ENCODE data around the gene MCU. TPM values are rescaled to one million over a fixed set of nuclear protein-coding genes. Genes with fewer than 3 reads are reported as not detected.
A peak's percentile ranks its signal among the peaks of the same experiment; 100 is the strongest.

The MCU gene
- total RNA-seq, 1 experiment from 2014 or later = 26.8 TPM

DNA sequence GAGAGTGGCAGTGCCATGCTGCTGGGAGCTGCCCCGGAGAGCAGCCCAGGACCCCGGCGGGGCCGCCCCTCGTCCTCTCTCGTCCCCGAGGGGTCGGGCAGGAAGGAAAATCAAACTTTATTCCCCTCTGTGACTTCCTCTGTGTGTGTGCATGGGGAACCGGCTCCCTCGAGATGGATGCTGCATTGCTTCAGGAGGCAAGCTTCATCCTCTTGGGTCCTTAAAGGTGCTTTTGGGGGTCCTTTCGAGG lies 726 bp downstream of the MCU start (continued):
- no peak for TF ChIP-seq YY1 (IDR thresholded peaks at IDR 0.05; ENCODE audit: extremely low read depth, insufficient replicate concordance, low read depth, low read length)
- TF ChIP-seq SP1 (IDR thresholded peaks at IDR 0.05; ENCODE audit: low read depth) = no peak
- TF ChIP-seq ZBTB33 (IDR thresholded peaks at IDR 0.05; ENCODE audit: extremely low read depth, insufficient replicate concordance, low read length) = no peak
- TF ChIP-seq EZH2phosphoT487 (IDR thresholded peaks at IDR 0.05; ENCODE audit: borderline replicate concordance) = no peak

DNA sequence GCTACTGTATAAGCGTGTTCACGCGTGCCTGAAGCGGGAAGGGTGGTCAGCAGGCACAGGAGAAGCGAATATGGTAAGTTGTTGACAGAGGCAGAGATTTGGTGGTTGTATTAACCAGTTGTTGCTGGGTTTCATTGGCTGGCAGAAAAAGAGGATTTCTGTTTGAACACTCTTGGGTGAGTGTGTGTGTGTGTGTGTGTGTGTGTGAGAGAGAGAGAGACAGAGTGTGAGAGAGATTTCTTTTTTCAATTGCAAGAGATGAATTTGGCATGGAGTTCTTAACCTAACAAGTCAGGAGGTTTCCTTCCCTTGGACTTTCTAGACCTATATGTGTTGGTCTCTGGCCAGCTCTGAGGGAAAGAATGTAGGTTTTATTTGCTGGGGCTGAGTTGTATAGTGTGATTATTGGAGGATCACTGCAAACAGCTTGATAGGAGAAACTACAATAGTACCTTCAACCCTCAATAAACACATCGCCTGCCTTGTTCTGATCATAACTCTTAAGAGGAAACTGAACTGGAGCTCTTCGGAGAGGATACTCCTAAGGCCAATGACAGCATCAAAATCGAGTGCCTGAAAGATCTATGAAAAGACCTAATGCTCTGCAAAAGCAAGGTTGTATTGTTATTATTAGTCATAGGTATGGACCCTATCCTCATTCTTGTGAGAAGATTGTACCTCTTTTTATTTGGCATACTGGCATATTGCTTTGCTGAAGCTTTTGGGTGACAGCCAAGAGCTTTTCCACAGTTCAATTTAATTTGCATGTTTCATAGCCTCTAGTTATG lies 1.2 kb downstream of the MCU start:
- Histone ChIP-seq H3K27ac (ENCODE audit: low read depth, low read length) (0 out of 2 replicates have a peak overlapping the region, but pooled peaks have one; percentile 7), H3K9me3 (ENCODE audit: control insufficient read depth in 1 of 2, insufficient read depth in 1 of 2, low read depth in 1 of 2, low read length in 2 of 2) (no peaks in the 10 kb centered on the region), H3K36me3 (ENCODE audit: control insufficient read depth in 1 of 2, insufficient read depth in 2 of 2, low read length in 2 of 2) (no peaks in the 10 kb centered on the region), H3K27me3 (ENCODE audit: insufficient read depth, low read length) (no peaks in the 10 kb centered on the region), H3K9ac (ENCODE audit: low read length) (peak overlapping the region; percentile 79), H3K79me2 (ENCODE audit: insufficient read depth, low read length) (peaks cover 54% of the 10 kb centered on the region), H4K20me1 (ENCODE audit: insufficient read depth) (peaks cover 10% of the 10 kb centered on the region; the same call in 1 of the 2 replicates), H3K4me2 (ENCODE audit: low read length) (peak overlapping the region; percentile 99), H2AFZ (ENCODE audit: low read depth, low read length, poor library complexity, severe bottlenecking) (no peak overlapping the region), H3K4me3 (replicated peaks in 1 of 2; ENCODE audit: low read depth in 1 of 2, low read length in 2 of 2) (peak overlapping the region; percentile 82 to 87), H3K9me2 (ENCODE audit: insufficient read depth) (no peaks in the 10 kb centered on the region), H3K4me1 (ENCODE audit: control insufficient read depth in 1 of 2, insufficient read depth in 2 of 2, low read length in 2 of 2) (peaks cover 3 to 20% of the 10 kb centered on the region in 2 experiments; a peak in 3 of 4 replicates)
- intact Hi-C loops (cut with micrococcal nuclease) = loop anchor here (5.0 to 10.0 kb wide), 2 partner anchors 316 to 372 kb away; no protein-coding TSS in a partner anchor
- ChIA-PET CTCF (interaction anchor here (0.6 to 3.0 kb wide), 2 partner anchors 141 to 470 kb away, joined by 4 to 15 read pairs; no protein-coding TSS in a partner anchor), RAD21 (ENCODE audit: low non-redundant PET in 1 of 2, low total read pairs in 2 of 2, uncharacterized antibody in 2 of 2, unreplicated experiment in 2 of 2) (interaction anchor here in 1 of 2 experiments (1.5 kb wide), 1 partner anchor 141 kb away, joined by 3 read pairs; no protein-coding TSS in a partner anchor), POLR2A (interaction anchor here (0.6 to 1.4 kb wide), 2 partner anchors 13 to 67 kb away, joined by 3 read pairs; partner anchors contain the start of gene MICU1)
- no peak for DNase-seq (ENCODE audit: low read depth, low spot score)
- BruUV-seq (replicated peaks) = TSS peak; percentile 43
- no peak for ATAC-seq
- no peak for TF ChIP-seq FOSL1 (IDR thresholded peaks at IDR 0.05; ENCODE audit: low read depth)
- no peak for TF ChIP-seq EZH2 (IDR thresholded peaks at IDR 0.05)
- no peak for TF ChIP-seq EGR1 (IDR thresholded peaks at IDR 0.05; ENCODE audit: low read depth)
- no peak for TF ChIP-seq POLR2A (IDR thresholded peaks at IDR 0.05; ENCODE audit: borderline replicate concordance, extremely low read depth, insufficient read depth, insufficient read length)
- no peak for TF ChIP-seq JUND (IDR thresholded peaks at IDR 0.05)
- TF ChIP-seq, protein P1, sequence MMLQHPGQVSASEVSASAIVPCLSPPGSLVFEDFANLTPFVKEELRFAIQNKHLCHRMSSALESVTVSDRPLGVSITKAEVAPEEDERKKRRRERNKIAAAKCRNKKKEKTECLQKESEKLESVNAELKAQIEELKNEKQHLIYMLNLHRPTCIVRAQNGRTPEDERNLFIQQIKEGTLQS (IDR thresholded peaks at IDR 0.05) = no peak
- no peak for TF ChIP-seq MAX (IDR thresholded peaks at IDR 0.05)
- no peak for TF ChIP-seq CBX3 (IDR thresholded peaks at IDR 0.05; ENCODE audit: low read depth)
- TF ChIP-seq POLR2AphosphoS5 (IDR thresholded peaks at IDR 0.05; ENCODE audit: low read depth, low read length) = no peak
- TF ChIP-seq ZBTB33 (IDR thresholded peaks at IDR 0.05; ENCODE audit: extremely low read depth, insufficient replicate concordance, low read length) = no peak
- TF ChIP-seq ZFX (IDR thresholded peaks at IDR 0.05) = no peak
- TF ChIP-seq EZH2phosphoT487 (IDR thresholded peaks at IDR 0.05; ENCODE audit: borderline replicate concordance) = no peak
- TF ChIP-seq TCF7L2 (IDR thresholded peaks at IDR 0.05; ENCODE audit: borderline replicate concordance, extremely low read depth, insufficient read depth, insufficient read length) = no peak
- no peak for TF ChIP-seq RAD21 (IDR thresholded peaks at IDR 0.05; ENCODE audit: low read depth)

Measured in HCT116 (cell line).